Measurements from ENCODE around the gene TMEM235. TPM values are rescaled to one million over a fixed set of nuclear protein-coding genes. Genes with fewer than 3 reads are reported as not detected.

The TMEM235 gene
- 0.63 TPM in 1 of 2 replicates, not detected in the other for polyA plus RNA-seq (2014; cell fraction: cytosol; rRNA removed)
- 0.60 and 1.3 TPM in 2 replicates for polyA plus RNA-seq (2014; cell fraction: nucleus; rRNA removed)

- no peak for DNase-seq (ENCODE audit: low spot score)
These were observed at the start of gene TMEM235 for GRCh38 chr17:78230996-78231935. TSS of gene TMEM235 (plus strand) at chr17:78231631. CDS start at chr17:78232024, 393 bp downstream.

DNA sequence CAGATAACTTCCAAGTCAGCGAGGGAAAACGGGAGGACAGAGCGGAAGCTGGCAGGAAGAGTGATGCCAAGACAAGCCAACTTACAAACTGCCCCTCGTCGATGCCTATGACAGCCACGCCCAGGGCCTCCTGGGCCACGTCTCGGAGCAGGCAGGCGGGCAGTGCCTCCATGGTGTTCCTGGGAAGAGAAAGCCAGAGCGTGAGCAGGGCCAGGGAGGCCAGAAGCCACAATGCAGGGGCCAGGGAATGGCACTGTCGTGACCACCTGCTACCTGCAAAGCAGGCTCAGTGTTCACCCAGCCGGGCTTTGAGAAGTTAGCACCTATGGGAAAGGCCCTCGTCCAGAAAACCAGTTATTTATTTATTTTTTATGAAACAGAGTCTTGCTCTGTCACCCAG is 48.9 kb upstream of the TMEM235 start:
- no peak for DNase-seq (ENCODE audit: low spot score)

DNA sequence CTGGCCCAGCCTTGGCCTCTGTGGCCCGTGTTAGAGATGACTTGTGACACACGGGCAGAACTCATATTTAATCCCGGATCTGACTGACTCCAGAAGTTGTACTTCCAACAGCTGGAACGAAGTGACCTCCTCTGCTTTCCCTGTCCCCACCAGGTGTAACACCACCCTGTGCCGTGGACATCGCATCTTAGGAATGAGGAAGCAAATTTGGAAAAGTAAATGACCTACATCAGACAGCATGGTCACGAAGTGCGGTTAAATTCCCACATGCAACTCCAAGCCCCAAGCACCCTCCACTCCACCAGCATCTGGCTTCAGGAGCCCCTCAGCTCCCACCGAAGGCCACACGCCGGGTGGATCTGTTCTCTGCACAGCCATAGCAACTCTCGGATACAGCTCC is 47.5 kb upstream of the TMEM235 start:
- DNase-seq (ENCODE audit: low spot score), result no peak

- no peak for DNase-seq (ENCODE audit: low spot score)
These were observed 47.1 kb upstream of the TMEM235 start for GRCh38 chr17:78184351-78184750.

GRCh38 chr17:78184868-78185267 is 46.6 kb upstream of the TMEM235 start:
- no peak for DNase-seq (ENCODE audit: low spot score)

DNA sequence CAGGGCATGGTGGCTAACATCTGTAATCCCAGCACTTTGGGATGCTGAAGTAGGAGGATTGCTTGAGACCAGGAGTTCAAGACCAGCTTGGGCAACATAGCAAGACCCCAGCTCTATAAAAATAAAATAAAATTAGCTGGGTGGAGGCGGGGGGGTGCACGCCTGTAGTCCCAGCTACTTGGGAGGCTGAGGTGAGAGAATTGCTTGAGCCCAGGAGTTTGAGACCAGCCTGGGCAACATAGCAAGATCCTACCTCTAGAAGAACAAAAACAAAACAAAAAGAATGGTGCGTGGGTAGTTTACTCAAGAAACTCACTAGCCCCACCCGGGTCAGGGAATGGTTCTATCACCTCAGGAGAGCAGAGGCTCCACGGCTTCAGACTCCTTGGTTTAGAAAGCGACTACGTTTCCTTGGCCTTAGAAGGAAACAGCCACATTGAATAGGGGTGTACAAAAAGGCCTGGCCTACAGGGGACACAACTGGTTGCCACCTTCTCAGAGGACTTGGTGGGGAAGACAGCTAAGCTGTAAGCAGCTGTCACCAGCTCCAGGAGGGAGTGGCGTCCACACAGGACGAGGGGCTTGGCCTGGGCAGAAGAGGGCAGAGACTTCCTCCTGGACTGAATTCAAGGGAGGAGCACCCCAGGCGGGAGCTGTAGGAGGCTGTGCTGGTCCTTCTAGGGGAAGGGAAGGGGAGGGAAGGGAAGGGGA is 45.3 kb upstream of the TMEM235 start:
- DNase-seq (ENCODE audit: low spot score), result peak; percentile 48

DNA sequence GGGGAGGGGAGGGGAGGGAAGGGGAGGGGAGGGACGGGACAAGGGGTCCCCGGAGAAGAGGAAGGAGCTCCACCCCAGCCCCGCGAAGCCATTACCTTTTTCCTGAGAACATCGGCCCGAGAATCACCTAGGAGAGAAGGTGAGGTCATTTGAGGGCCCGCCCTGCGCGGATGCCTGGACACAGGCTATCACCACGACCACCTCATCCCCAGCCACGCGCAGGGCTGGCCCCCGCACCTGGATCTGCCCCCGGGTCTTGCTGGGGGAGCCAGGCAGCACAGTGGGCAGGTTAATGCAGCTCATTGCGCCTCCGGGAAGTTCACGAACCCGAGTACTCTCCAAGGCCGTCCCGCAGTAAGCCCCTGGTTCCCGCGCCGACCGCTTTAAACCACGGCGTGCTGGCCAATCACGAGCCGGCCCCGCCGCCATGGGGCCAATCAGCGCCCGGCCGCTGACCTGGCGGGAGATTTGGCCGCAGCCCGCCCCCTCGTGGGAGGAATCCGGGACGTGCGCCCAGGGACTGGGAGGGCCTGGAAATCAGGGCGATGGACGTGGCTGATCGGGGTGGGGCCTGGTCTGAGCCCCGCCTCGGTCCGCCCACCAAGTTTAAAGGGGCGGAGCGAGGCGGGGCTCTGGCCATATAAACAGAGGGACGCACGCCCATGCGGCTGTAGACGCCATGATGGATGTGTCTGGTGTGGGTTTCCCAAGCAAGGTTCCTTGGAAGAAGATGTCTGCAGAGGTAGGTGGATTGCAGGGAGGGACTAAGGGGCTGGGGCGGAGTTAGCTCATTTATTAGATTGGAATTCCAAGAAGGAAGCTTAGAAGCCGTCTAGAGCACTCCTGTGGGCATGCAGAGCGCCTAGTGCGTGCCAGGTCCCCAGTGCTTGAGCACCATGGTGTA is 44.5 kb upstream of the TMEM235 start, which contains the start of the genes AFMID and TK1:
Gene AFMID, plus strand, starts transcription at position 671 of the 904 bp plus-strand sequence. Its CDS starts 9 bp downstream, at position 680.
Gene TK1, minus strand, starts transcription at position 361 of the 904 bp plus-strand sequence. Its CDS starts 58 bp downstream, at position 303.
- DNase-seq (ENCODE audit: low spot score), result peak; percentile 98

- DNase-seq (ENCODE audit: low spot score), result no peak
These were observed 34.7 kb upstream of the TMEM235 start for GRCh38 chr17:78196716-78197115.

DNA sequence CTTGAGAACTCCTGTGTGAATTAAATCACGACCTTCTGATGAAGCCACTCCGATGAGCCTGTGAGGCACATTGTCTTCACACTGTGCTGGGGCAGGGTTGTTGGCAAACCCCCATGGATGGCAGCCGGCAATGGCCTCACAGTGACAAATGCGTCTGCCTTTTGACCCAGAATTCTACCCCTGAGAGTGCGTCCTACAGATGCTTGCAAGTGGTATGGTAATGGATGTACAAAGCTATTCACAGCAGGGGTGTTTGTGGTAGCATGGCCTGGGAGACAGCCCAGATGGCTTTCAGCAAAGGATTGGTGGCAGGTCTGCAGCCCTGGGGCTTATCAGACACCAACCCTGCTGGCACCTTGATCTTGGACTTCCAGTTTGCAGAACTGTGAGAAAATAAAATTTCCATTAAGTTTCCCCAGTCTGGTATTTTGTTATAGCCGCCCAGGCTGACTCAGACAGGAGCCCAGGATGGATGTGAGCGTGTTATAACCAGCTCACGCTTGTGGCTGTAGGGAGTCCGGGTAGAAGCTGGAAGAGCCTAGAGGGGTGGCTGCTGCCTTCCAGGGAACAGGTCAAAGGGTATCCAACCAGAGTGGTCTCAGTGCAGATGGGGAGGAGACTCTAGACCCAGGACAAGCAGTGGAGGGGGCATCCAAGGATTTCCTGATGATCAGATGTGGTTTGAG is 34.1 kb upstream of the TMEM235 start:
- no peak for DNase-seq (ENCODE audit: low spot score)

DNA sequence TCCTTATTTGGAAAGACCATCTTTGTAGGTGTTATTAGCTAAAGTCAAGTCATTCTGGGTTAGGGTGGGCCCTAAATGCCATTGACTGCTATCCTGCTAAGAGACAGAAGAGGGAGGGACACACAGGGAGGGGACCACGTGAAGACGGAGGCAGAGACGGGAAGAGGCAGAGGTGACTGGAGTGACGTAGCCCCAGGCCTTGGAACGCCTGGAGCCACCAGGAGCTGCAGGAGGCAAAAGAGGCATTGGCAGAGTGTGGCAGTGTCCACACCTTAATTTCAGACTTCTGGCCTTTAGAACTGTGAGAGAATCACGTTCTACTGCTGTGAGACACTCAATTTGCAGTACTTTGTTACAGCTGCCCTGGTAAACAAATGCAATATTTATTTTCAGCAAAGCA is 31.0 kb upstream of the TMEM235 start:
- DNase-seq (ENCODE audit: low spot score), result no peak

GRCh38 chr17:78202666-78203065 is 28.8 kb upstream of the TMEM235 start:
- DNase-seq (ENCODE audit: low spot score), result no peak

DNA sequence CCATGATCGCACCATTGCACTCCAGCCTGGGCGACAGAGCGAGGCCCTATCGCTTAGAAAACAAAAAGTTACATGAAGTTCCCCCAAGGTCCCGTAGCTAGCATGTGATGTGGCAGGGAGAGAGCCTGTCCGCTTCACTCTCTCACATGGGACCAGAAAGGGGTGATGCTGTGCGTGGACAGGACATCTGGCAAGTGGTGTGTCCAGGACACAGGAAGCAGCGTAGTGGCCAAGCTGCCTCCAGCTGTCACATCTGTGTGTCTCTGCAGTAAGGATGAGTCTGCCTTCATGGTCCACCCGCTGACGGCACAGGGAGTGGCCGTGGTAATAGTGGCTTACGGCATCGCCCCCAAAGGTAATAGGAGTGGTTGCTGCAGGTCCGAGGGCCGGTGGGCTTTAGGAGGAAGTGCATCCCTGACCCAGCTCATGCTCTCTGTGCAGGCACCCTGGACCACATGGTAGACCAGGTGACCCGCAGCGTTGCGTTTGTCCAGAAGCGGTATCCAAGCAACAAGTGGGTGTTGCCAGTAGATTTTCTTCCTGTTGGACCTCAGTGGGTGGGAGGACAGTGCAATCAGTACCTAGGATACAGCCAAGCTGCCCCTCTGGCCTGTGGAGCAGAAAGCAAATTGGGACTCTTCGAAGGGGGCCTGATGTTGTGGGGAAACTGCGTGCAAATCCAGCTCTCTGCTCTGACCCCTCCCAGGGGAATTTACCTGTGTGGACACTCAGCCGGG is 26.9 kb upstream of the TMEM235 start:
- DNase-seq (ENCODE audit: low spot score), result no peak

- DNase-seq (ENCODE audit: low spot score), result no peak
These were observed 26.2 kb upstream of the TMEM235 start for GRCh38 chr17:78205124-78205775.

DNA sequence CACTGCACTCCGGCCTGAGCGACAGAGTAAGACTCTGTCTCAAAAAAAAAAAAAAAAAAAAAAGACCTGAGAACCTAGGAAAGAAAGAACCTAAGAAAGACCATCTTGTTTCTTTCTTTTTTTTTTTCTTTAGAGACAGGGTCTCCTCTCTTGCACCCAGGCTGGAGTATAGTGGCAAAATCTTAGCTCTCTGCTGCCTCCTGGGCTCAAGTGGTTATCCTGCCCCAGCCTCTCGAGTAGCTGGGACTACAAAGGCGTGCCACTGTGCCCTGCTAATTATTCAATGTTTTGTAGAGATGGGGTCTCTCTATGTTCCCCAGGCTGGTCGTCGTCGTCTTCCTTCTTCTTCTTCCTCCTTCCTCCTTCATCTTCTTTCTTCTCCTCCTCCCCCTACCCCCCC is 25.1 kb upstream of the TMEM235 start:
- no peak for DNase-seq (ENCODE audit: low spot score)

DNA sequence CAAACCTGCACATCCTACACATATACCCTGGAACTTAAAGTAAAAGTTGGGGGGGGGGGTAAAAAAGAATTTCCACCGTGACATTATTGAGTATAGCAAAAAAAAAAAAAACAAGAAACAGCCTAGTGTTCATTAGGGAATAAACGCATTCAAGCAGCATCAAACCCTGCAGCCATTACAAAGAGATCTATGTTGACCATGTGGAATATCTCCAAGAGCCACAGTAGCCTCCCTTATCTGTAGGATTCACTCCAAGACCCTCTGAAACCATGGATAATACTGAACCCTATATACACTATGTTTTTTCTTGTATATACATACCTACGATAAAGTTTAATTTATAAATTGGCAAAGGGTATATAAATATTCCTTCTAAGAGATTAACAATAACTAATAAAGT is 22.9 kb upstream of the TMEM235 start:
- DNase-seq (ENCODE audit: low spot score), result no peak

DNA sequence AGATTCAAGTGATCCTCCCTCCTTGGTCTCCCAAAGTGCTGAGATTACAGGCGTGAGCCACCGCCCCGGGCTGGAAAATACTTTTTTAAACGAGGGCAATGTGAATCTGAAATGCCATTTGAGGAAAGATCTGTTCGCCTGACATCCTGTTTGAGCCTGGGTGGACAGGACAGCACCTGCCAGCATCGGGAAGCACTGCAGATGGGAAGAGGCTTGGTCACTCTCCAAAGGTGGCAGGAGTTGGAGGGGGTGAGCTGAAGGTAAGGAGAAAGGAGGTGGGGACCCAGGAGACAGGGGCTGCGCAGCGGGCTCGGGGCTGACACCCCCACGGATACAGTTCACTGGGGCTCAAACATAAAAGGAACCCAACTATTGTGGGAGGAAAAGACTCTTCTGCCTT is 21.3 kb upstream of the TMEM235 start:
- DNase-seq (ENCODE audit: low spot score), result no peak

- no peak for DNase-seq (ENCODE audit: low spot score)
These were observed 20.4 kb upstream of the TMEM235 start for GRCh38 chr17:78211032-78211431.

DNA sequence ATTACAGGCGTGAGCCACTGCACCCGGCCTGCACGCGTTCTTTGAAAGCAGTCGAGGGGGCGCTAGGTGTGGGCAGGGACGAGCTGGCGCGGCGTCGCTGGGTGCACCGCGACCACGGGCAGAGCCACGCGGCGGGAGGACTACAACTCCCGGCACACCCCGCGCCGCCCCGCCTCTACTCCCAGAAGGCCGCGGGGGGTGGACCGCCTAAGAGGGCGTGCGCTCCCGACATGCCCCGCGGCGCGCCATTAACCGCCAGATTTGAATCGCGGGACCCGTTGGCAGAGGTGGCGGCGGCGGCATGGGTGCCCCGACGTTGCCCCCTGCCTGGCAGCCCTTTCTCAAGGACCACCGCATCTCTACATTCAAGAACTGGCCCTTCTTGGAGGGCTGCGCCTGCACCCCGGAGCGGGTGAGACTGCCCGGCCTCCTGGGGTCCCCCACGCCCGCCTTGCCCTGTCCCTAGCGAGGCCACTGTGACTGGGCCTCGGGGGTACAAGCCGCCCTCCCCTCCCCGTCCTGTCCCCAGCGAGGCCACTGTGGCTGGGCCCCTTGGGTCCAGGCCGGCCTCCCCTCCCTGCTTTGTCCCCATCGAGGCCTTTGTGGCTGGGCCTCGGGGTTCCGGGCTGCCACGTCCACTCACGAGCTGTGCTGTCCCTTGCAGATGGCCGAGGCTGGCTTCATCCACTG is 17.3 kb upstream of the TMEM235 start, which contains the start of gene BIRC5:
Gene BIRC5, plus strand, starts transcription at position 238 of the 690 bp plus-strand sequence. Its CDS starts 64 bp downstream, at position 302.
- DNase-seq (ENCODE audit: low spot score), result peak; percentile 92

DNA sequence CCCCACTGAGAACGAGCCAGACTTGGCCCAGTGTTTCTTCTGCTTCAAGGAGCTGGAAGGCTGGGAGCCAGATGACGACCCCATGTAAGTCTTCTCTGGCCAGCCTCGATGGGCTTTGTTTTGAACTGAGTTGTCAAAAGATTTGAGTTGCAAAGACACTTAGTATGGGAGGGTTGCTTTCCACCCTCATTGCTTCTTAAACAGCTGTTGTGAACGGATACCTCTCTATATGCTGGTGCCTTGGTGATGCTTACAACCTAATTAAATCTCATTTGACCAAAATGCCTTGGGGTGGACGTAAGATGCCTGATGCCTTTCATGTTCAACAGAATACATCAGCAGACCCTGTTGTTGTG is 16.7 kb upstream of the TMEM235 start:
- no peak for DNase-seq (ENCODE audit: low spot score)
